HepG2 (cell line): ENCODE data around the gene RGS2. TPM values are rescaled to one million over a fixed set of nuclear protein-coding genes. Genes with fewer than 3 reads are reported as not detected.

Experiments used
- ATAC-seq: fragments of 200-7000 bp; cut with Tn5 transposase; 3 replicates; pipeline ENCODE4 v1.9.1; 2020; ENCODE audit warnings: mild to moderate bottlenecking, moderate library complexity
- BruUV-seq: library from RNA; stranded (reverse); fragments of 400-500 nt; replicated peaks from 2 replicates; lab custom pipeline; 2021; lab: Mats Ljungman, UMichigan
- CTCF ChIA-PET: fragments of 300-600 bp; formaldehyde crosslinking; extraction: SDS; loops from one replicate; lab custom pipeline; 2021; ENCODE audit warnings: low total read pairs, inconsistent platforms, low intra/inter-chr PET ratio; lab: Yijun Ruan, JAX
- POLR2A ChIA-PET: fragments of 350-600 bp; sonication (Branson Sonifier 250); formaldehyde crosslinking; loops from one replicate; lab custom pipeline; 2020; ENCODE audit warnings: antibody characterized with exemption, inconsistent platforms; lab: Yijun Ruan, JAX
- DNase-seq: peaks from one replicate; pipeline ENCODE4 v3.0.0-alpha.2; 2015; ENCODE audit warnings: low spot score
- FAIRE-seq: peaks from 3 replicates; lab custom pipeline; 2011; peaks lifted over from hg19 to GRCh38; lab: Jason Lieb, UNC
- H2AFZ ChIP-seq: one replicate; pipeline ENCODE4 v1.6.1; 2011; ENCODE audit warnings: low read length, inconsistent platforms
- H3K27ac ChIP-seq: fragments of 300-600 bp; 3 replicates; pipeline ENCODE4 v1.8.0; 2011; ENCODE audit warnings: mixed run types, mild to moderate bottlenecking, mixed read lengths, low read length, inconsistent platforms; ENCODE audit not compliant: insufficient read depth; ENCODE audit errors: extremely low read length
- H3K27me3 ChIP-seq, 2 experiments: fragments of 200-600 bp in 1 of 2; 2 replicates in 1 of 2; 3 replicates in 1 of 2; pipeline versions ENCODE4 v1.6.0 to v1.8.0; 2011; ENCODE audit warnings: low read length in 2 of 2, mild to moderate bottlenecking in 2 of 2, moderate library complexity in 2 of 2, inconsistent platforms in 1 of 2; ENCODE audit not compliant: insufficient read depth in 2 of 2, control insufficient read depth in 1 of 2
- H3K36me3 ChIP-seq, 2 experiments: fragments of 200-600 bp in 1 of 2; replicated peaks in 1 of 2; 2 replicates in 1 of 2; 3 replicates in 1 of 2; pipeline versions ENCODE4 v1.5.1 to v1.8.0; 2011; ENCODE audit warnings: low read length in 2 of 2, inconsistent platforms in 1 of 2; ENCODE audit not compliant: insufficient read depth in 2 of 2, control insufficient read depth in 1 of 2
- H3K4me1 ChIP-seq: 2 replicates; pipeline ENCODE4 v1.5.1; 2012; ENCODE audit warnings: low read length, inconsistent platforms; ENCODE audit not compliant: insufficient read depth
- H3K4me2 ChIP-seq: 2 replicates; pipeline ENCODE4 v1.6.0; 2011; ENCODE audit warnings: low read depth, low read length, inconsistent platforms
- H3K4me3 ChIP-seq, 3 experiments: fragments of 200-600 bp in 1 of 3; sonication (generic), shearing (Covaris generic) in 1 of 3; replicated peaks in 1 of 3; 2 replicates each; pipeline ENCODE4 v1.5.1; 2011 to 2016; ENCODE audit warnings: low read length in 3 of 3, inconsistent platforms in 2 of 3, low read depth in 2 of 3, mild to moderate bottlenecking in 2 of 3, control low read depth in 1 of 3, mixed read lengths in 1 of 3; ENCODE audit not compliant: insufficient read depth in 1 of 3
- H3K79me2 ChIP-seq: one replicate; pipeline ENCODE4 v1.6.1; 2011; ENCODE audit warnings: low read length, inconsistent platforms; ENCODE audit not compliant: insufficient read depth
- H3K9ac ChIP-seq: 2 replicates; pipeline ENCODE4 v1.6.0; 2011; ENCODE audit warnings: mild to moderate bottlenecking, low read depth, low read length, inconsistent platforms; ENCODE audit not compliant: insufficient read depth
- H3K9me3 ChIP-seq: 2 replicates; pipeline ENCODE4 v1.5.1; 2012; ENCODE audit warnings: mild to moderate bottlenecking, low read length
- H4K20me1 ChIP-seq: 2 replicates; pipeline ENCODE4 v1.6.0; 2011; ENCODE audit warnings: inconsistent platforms, mild to moderate bottlenecking, low read length, moderate library complexity; ENCODE audit not compliant: insufficient read depth
- ARID2 ChIP-seq: sonication (generic); formaldehyde crosslinking; IDR thresholded peaks from 2 replicates; pipeline ENCODE4 v1.8.1; 2022; ENCODE audit warnings: mild to moderate bottlenecking, missing genetic modification reagents, borderline replicate concordance
- ERF ChIP-seq: IDR thresholded peaks from 2 replicates; pipeline ENCODE4 v1.6.1; 2018; ENCODE audit warnings: missing biosample characterization, missing genetic modification reagents
- FLYWCH1 ChIP-seq: sonication (generic); formaldehyde crosslinking; IDR thresholded peaks from 2 replicates; pipeline ENCODE4 v1.8.1; 2023; ENCODE audit warnings: mild to moderate bottlenecking, missing genetic modification reagents
- GPN1 ChIP-seq: sonication (generic); formaldehyde crosslinking; IDR thresholded peaks from 2 replicates; pipeline ENCODE4 v1.5.1; 2020; ENCODE audit warnings: missing genetic modification reagents, borderline replicate concordance
- HDAC2 ChIP-seq: sonication (generic); formaldehyde crosslinking; IDR thresholded peaks from 2 replicates; pipeline ENCODE4 v1.4.0; 2020; ENCODE audit warnings: missing genetic modification reagents
- HOXA3 ChIP-seq: sonication (generic); formaldehyde crosslinking; IDR thresholded peaks from 2 replicates; pipeline ENCODE4 v1.5.0; 2020; ENCODE audit warnings: missing genetic modification reagents
- HOXA9 ChIP-seq: sonication (generic); formaldehyde crosslinking; IDR thresholded peaks from 2 replicates; pipeline ENCODE4 v1.8.1; 2022; ENCODE audit warnings: missing genetic modification reagents, mild to moderate bottlenecking, moderate library complexity, borderline replicate concordance
- MXI1 ChIP-seq: IDR thresholded peaks from 3 replicates; pipeline ENCODE4 v1.6.1; 2012; ENCODE audit warnings: low read depth, low read length, inconsistent platforms, borderline replicate concordance
- NONO ChIP-seq, 2 experiments: fragments of 450-650 bp in 1 of 2; sonication (generic) in 1 of 2; formaldehyde crosslinking in 1 of 2; IDR thresholded peaks in 1 of 2; conservative IDR thresholded peaks in 1 of 2; 2 replicates each; pipeline versions ENCODE4 v1.6.1 to v1.8.0; 2017 to 2022; ENCODE audit warnings: mild to moderate bottlenecking in 1 of 2, missing genetic modification reagents in 1 of 2, moderate library complexity in 1 of 2
- PHF21A ChIP-seq: sonication (generic); formaldehyde crosslinking; IDR thresholded peaks from 2 replicates; pipeline ENCODE4 v1.5.0; 2020; ENCODE audit warnings: mild to moderate bottlenecking, missing genetic modification reagents
- TSC22D2 ChIP-seq: sonication (generic); formaldehyde crosslinking; IDR thresholded peaks from 2 replicates; pipeline ENCODE4 v1.5.1; 2020; ENCODE audit warnings: missing genetic modification reagents, mild to moderate bottlenecking, borderline replicate concordance
- ZNF292 ChIP-seq: sonication (generic); formaldehyde crosslinking; IDR thresholded peaks from 2 replicates; pipeline ENCODE4 v1.8.1; 2022; ENCODE audit warnings: mild to moderate bottlenecking, low read depth, missing genetic modification reagents, borderline replicate concordance
- ZNF296 ChIP-seq: sonication (generic); formaldehyde crosslinking; conservative IDR thresholded peaks from 2 replicates; pipeline ENCODE4 v1.5.0; 2020; ENCODE audit warnings: mild to moderate bottlenecking, missing genetic modification reagents
- ZNF350 ChIP-seq: sonication (generic); formaldehyde crosslinking; IDR thresholded peaks from 2 replicates; pipeline ENCODE4 v1.4.0; 2020; ENCODE audit warnings: mild to moderate bottlenecking, low read depth, missing genetic modification reagents, borderline replicate concordance
- ZNF367 ChIP-seq: sonication (generic); formaldehyde crosslinking; IDR thresholded peaks from 2 replicates; pipeline ENCODE4 v1.4.0; 2020; ENCODE audit warnings: missing genetic modification reagents, borderline replicate concordance
- ZNF644 ChIP-seq: IDR thresholded peaks from 2 replicates; pipeline ENCODE4 v1.6.1; 2016; ENCODE audit warnings: low read depth
- ZNF772 ChIP-seq: sonication (generic); formaldehyde crosslinking; IDR thresholded peaks from 2 replicates; pipeline ENCODE4 v1.5.0; 2020; ENCODE audit warnings: mild to moderate bottlenecking, missing genetic modification reagents
- ZNF83 ChIP-seq: sonication (generic); formaldehyde crosslinking; IDR thresholded peaks from 2 replicates; pipeline ENCODE4 v1.4.0; 2020; ENCODE audit warnings: missing genetic modification reagents, mild to moderate bottlenecking, borderline replicate concordance
- WGBS: methylation state at CpG from one replicate; pipeline ENCODE4 v1.1.6; 2017; ENCODE audit warnings: low lambda C conversion rate; 5-methylcytosine and 5-hydroxymethylcytosine counted together
- in situ Hi-C: cut with HindIII; loops from 2 replicates; pipeline ENCODE4 v1.10.0; 2017; ENCODE audit warnings: low pct_unique_long_range_greater_than_20kb; ENCODE audit not compliant: extremely low pct_ligation_motif_present
- intact Hi-C: fragments of 100-400 bp; cut with micrococcal nuclease; formaldehyde crosslinking; loops from one replicate; pipeline ENCODE4 v1.10.0; 2022; ENCODE audit not compliant: unreplicated experiment
- polyA plus RNA-seq, 8 experiments: library from polyadenylated mRNA; depleted of rRNA in 3 of 8; stranded (reverse) in 7 of 8; unstranded in 1 of 8; fragments of >200 nt; fragmentation: Illumina TruSeq in 4 of 8; extraction: Trizol in 4 of 8; gene quantifications; 2 replicates each; pipeline versions ENCODE4 v1.2.1 to v1.2.3, GENCODE V29; 2011 to 2016; ENCODE audit warnings: low read depth in 4 of 8, missing spikeins in 1 of 8, mixed read lengths in 1 of 8; ENCODE audit not compliant: insufficient read depth in 1 of 8
- total RNA-seq, 5 experiments: library from RNA; depleted of rRNA; stranded (reverse); fragments of >200 nt; fragmentation: Illumina TruSeq; extraction: Trizol; gene quantifications; 2 replicates each; pipeline ENCODE4 v1.2.3, GENCODE V29; 2016; ENCODE audit warnings: low read depth in 1 of 5
- TF ChIP-seq, protein P1 (sequence below): sonication (generic); formaldehyde crosslinking; IDR thresholded peaks from 2 replicates; pipeline ENCODE4 v1.5.0; 2020; ENCODE audit warnings: missing genetic modification reagents, mild to moderate bottlenecking, borderline replicate concordance
- TF ChIP-seq, protein P2 (sequence below): sonication (generic); formaldehyde crosslinking; IDR thresholded peaks from 2 replicates; pipeline ENCODE4 v1.8.1; 2023; ENCODE audit warnings: missing genetic modification reagents, mild to moderate bottlenecking, borderline replicate concordance

RGS2 gene
- total and polyA plus RNA-seq, 2 of the 13 experiments (the other 11 are each of a cell fraction or from before 2014, with no cell fraction given), result 0.64 to 1.4 TPM

DNA sequence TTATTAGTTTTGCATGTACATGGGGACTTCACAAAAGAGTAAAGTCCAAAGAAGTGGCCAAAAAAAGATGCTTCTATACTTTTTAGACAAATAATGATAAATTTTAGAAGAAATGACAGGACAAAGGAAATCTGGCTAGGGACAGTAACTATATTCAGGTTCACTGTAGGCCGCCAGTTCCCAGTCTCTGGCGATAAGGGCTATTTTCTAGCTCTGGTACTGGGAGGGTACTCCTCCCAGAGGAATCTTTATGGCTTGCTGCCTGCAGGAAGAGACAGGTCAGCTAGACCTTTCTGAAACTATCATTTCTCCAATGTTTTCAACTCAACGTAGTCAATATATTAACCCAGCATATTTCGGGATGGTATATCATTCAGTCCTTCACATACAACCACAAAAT is 37.5 kb upstream of the RGS2 start:
- POLR2A ChIA-PET, result no interaction called here
- FAIRE-seq, result no peak

GRCh38 chr1:192775631-192776030 is 33.2 kb upstream of the RGS2 start:
- no peak overlapping the region for H3K9ac ChIP-seq
- in situ Hi-C loops, result no loop called here
- no peaks in the 10 kb centered on the region for H3K27me3 ChIP-seq
- no TSS peak for BruUV-seq
- CTCF ChIA-PET, result no interaction called here
- H3K4me3 ChIP-seq, result no peak overlapping the region
- H3K36me3 ChIP-seq, result no peaks in the 10 kb centered on the region
- no peak overlapping the region for H3K27ac ChIP-seq
- no peak for DNase-seq
- FAIRE-seq, result no peak
- TF ChIP-seq ZNF292 (no peak), FLYWCH1 (CRISPR knock-in tag) (no peak), ZNF350 (CRISPR knock-in tag) (no peak), GPN1 (CRISPR knock-in tag) (no peak), ZNF644 (no peak), ZNF367 (CRISPR knock-in tag) (no peak), NONO (IDR thresholded peaks at IDR 0.05) (no peak), NONO (CRISPR knock-in tag; conservative IDR thresholded peaks at IDR 0.05) (no peak), ZNF83 (CRISPR knock-in tag) (no peak), HOXA3 (CRISPR knock-in tag) (no peak), HOXA9 (CRISPR knock-in tag) (no peak), ARID2 (CRISPR knock-in tag) (no peak), ZNF296 (no peak)
- TF ChIP-seq, protein P1, sequence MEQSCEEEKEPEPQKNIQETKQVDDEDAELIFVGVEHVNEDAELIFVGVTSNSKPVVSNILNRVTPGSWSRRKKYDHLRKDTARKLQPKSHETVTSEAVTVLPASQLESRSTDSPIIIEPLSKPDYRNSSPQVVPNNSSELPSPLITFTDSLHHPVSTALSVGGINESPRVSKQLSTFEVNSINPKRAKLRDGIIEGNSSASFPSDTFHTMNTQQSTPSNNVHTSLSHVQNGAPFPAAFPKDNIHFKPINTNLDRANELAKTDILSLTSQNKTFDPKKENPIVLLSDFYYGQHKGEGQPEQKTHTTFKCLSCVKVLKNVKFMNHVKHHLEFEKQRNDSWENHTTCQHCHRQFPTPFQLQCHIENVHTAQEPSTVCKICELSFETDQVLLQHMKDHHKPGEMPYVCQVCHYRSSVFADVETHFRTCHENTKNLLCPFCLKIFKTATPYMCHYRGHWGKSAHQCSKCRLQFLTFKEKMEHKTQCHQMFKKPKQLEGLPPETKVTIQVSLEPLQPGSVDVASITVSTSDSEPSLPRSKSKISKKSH (CRISPR knock-in tag), result no peak
- TF ChIP-seq, all 625 proteins: peak for 0
- intact Hi-C loops, result no loop called here
- Histone ChIP-seq H2AFZ (no peak overlapping the region), H3K4me2 (no peak overlapping the region), H3K4me1 (no peaks in the 10 kb centered on the region), H4K20me1 (no peaks in the 10 kb centered on the region), H3K9me3 (no peaks in the 10 kb centered on the region), H3K79me2 (no peaks in the 10 kb centered on the region)
- WGBS, result 3% methylated on average over 2 of the region's 2 CpGs
- no peak for ATAC-seq
- POLR2A ChIA-PET, result no interaction called here

More for the DNA sequence above, 37.5 kb upstream of the RGS2 start:
- H3K4me2 ChIP-seq, result no peak overlapping the region
- intact Hi-C loops, result no loop called here
- H3K36me3 ChIP-seq, result no peaks in the 10 kb centered on the region
- CTCF ChIA-PET, result no interaction called here
- WGBS, result 12% methylated on average over 4 of the region's 4 CpGs
- no peaks in the 10 kb centered on the region for H3K9me3 ChIP-seq
- DNase-seq (no peak), ATAC-seq (no peak)
- H3K27ac ChIP-seq, result no peak overlapping the region
- H4K20me1 ChIP-seq, result no peaks in the 10 kb centered on the region
- in situ Hi-C loops, result loop anchor here (25.0 kb wide), 1 partner anchor 284 kb away; no protein-coding TSS in a partner anchor
- no peaks in the 10 kb centered on the region for H3K4me1 ChIP-seq
- H3K9ac ChIP-seq, result no peak overlapping the region
- H3K4me3 ChIP-seq, result no peak overlapping the region
- BruUV-seq, result no TSS peak
- H3K27me3 ChIP-seq, result no peaks in the 10 kb centered on the region; a peak in 1 of 5 replicates
- no peaks in the 10 kb centered on the region for H3K79me2 ChIP-seq
- no peak overlapping the region for H2AFZ ChIP-seq
- TF ChIP-seq TSC22D2 (CRISPR knock-in tag) (no peak), ERF (CRISPR knock-in tag) (no peak), MXI1 (no peak), PHF21A (CRISPR knock-in tag) (no peak), ZNF772 (no peak), HDAC2 (CRISPR knock-in tag) (no peak)
- TF ChIP-seq, protein P2, sequence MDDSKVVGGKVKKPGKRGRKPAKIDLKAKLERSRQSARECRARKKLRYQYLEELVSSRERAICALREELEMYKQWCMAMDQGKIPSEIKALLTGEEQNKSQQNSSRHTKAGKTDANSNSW (CRISPR knock-in tag), result no peak
